ENCODE data around the gene KMT5C. TPM values are rescaled to one million over a fixed set of nuclear protein-coding genes. Genes with fewer than 3 reads are reported as not detected.
A peak's percentile ranks its signal among the peaks of the same experiment; 100 is the strongest.

KMT5C gene
- polyA plus RNA-seq (2012; ENCODE audit: missing spikeins), result 7.3 TPM

- FAIRE-seq (peak; percentile 100), DNase-seq (ENCODE audit: insufficient read length) (peak; percentile 98)
- no peak for TF ChIP-seq POLR2A (IDR thresholded peaks at IDR 0.05; ENCODE audit: low read depth, low read length)
- no peak for TF ChIP-seq POLR2AphosphoS5 (IDR thresholded peaks at IDR 0.05; ENCODE audit: low read depth, low read length)
- TF ChIP-seq TAF1 (IDR thresholded peaks at IDR 0.05; ENCODE audit: borderline replicate concordance, low read depth, low read length), result no peak
Measured at GRCh38 chr19:55339105-55339888, at the start of gene KMT5C. KMT5C (plus strand) TSS chr19:55339876; CDS start chr19:55341937, 2,061 bp downstream.

DNA sequence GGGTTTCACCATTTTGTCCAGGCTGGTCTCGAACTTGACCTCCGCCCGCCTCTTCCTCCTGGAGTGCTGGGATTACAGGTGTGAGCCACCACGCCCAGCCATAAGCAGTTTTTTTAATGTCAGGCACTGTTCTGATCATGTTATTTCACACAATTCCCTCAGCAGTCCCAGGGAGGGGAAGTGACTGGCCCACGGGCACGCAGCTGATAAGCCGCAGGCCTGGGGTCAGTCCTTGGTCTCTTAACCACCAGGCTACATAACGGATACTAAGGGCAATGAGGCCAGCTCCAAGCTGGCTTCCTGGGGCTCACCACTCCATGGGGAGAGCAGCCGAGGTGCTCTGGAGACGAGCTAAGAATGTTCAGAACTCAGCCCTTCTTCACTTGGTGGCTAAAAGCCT, 42.4 kb upstream of the KMT5C start:
- no peak for TF ChIP-seq POLR2A (IDR thresholded peaks at IDR 0.05; ENCODE audit: low read depth, low read length)
- no peak for TF ChIP-seq TAF1 (IDR thresholded peaks at IDR 0.05; ENCODE audit: borderline replicate concordance, low read depth, low read length)
- no peak for TF ChIP-seq POLR2AphosphoS5 (IDR thresholded peaks at IDR 0.05; ENCODE audit: low read depth, low read length)
- no peak for DNase-seq (ENCODE audit: insufficient read length)
- no peak for FAIRE-seq

DNA sequence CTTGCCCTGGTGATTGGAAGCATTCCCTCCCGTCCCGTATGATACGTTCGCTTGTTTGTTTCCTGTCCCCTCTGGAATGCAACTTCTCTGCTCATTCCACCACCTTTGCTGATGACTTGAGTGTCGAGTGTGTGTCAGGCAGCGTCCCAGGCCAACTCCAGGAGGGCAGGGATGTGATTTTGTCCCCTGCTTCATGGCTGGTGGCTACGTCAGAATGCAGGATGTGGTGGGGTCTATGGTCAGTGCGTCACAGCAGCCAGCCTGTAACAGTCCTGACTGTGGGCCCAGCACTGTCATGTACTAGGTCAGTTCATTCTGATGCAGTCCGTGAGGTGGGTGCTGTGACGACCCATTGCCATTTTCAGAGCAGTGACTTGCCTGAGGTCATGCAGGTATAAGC, 39.7 kb upstream of the KMT5C start:
- FAIRE-seq (no peak), DNase-seq (ENCODE audit: insufficient read length) (no peak)
- no peak for TF ChIP-seq POLR2AphosphoS5 (IDR thresholded peaks at IDR 0.05; ENCODE audit: low read depth, low read length)
- TF ChIP-seq TAF1 (IDR thresholded peaks at IDR 0.05; ENCODE audit: borderline replicate concordance, low read depth, low read length), result no peak

DNA sequence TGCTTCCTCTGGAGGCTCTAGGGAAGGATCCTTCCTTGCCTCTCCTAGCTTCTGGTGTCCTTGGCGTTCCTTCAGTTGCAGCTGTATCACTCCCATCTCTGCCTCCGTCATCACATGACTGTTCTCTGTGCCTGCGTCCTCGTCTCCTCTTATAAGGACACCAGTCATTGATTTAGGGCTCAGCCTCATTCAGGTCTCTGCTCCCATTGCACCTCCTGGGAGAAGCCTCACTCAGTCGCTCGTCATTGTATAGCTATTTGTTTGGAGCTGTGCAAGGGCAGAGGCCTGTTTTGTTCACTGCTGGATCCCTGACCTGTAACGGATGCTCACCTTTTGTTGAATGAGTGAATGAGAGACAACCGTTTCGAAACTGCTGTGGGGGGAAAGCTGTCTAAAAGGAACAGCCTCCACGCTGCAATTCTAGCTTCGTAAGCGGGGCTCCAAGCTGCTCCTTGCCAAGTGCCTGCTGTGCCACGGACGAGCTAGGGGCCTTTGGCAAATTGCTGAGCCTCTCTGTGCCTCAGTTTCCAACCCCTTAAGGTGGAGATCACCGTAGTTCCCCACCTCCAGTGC, 38.7 kb upstream of the KMT5C start:
- FAIRE-seq (no peak), DNase-seq (ENCODE audit: insufficient read length) (no peak)
- no peak for TF ChIP-seq POLR2A (IDR thresholded peaks at IDR 0.05; ENCODE audit: low read depth, low read length)

- FAIRE-seq (peak; percentile 94), DNase-seq (ENCODE audit: insufficient read length) (peak; percentile 98)
Measured at GRCh38 chr19:55301459-55302317, 38.0 kb upstream of the KMT5C start.

GRCh38 chr19:55302318-55302703, 37.4 kb upstream of the KMT5C start:
- DNase-seq (ENCODE audit: insufficient read length) (no peak), FAIRE-seq (no peak)
- TF ChIP-seq POLR2AphosphoS5 (IDR thresholded peaks at IDR 0.05; ENCODE audit: low read depth, low read length) (no peak), POLR2A (IDR thresholded peaks at IDR 0.05; ENCODE audit: low read depth, low read length) (no peak), TAF1 (IDR thresholded peaks at IDR 0.05; ENCODE audit: borderline replicate concordance, low read depth, low read length) (no peak)

More at GRCh38 chr19:55301459-55302317, 38.0 kb upstream of the KMT5C start:
- TF ChIP-seq TAF1 (IDR thresholded peaks at IDR 0.05; ENCODE audit: borderline replicate concordance, low read depth, low read length), result no peak
- no peak for TF ChIP-seq POLR2AphosphoS5 (IDR thresholded peaks at IDR 0.05; ENCODE audit: low read depth, low read length)
- TF ChIP-seq POLR2A (IDR thresholded peaks at IDR 0.05; ENCODE audit: low read depth, low read length), result no peak

DNA sequence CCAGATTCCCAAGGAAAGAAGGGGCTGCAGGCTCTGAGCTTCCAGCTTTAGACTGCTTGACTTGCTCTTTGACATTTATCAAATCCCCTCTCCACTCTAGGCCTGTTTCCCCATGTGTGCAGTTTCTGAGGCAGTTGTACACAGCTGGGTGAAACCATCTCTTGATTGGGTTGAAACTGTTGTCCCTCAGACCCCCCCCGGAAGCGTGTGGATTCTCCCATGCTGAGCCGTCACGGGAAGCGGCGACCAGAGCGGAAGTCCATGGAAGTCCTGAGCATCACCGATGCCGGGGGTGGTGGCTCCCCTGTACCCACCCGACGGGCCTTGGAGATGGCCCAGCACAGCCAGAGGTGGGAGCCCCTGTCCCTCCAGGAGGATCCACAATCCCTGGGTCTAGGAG, 36.2 kb upstream of the KMT5C start:
- FAIRE-seq (no peak), DNase-seq (ENCODE audit: insufficient read length) (no peak)
- TF ChIP-seq TAF1 (IDR thresholded peaks at IDR 0.05; ENCODE audit: borderline replicate concordance, low read depth, low read length) (no peak), POLR2A (IDR thresholded peaks at IDR 0.05; ENCODE audit: low read depth, low read length) (no peak), POLR2AphosphoS5 (IDR thresholded peaks at IDR 0.05; ENCODE audit: low read depth, low read length) (no peak)

- DNase-seq (ENCODE audit: insufficient read length) (peak; percentile 69), FAIRE-seq (no peak)
- TF ChIP-seq POLR2A (IDR thresholded peaks at IDR 0.05; ENCODE audit: low read depth, low read length) (no peak), POLR2AphosphoS5 (IDR thresholded peaks at IDR 0.05; ENCODE audit: low read depth, low read length) (no peak), TAF1 (IDR thresholded peaks at IDR 0.05; ENCODE audit: borderline replicate concordance, low read depth, low read length) (no peak)
Measured at GRCh38 chr19:55304279-55304978, 35.2 kb upstream of the KMT5C start.

DNA sequence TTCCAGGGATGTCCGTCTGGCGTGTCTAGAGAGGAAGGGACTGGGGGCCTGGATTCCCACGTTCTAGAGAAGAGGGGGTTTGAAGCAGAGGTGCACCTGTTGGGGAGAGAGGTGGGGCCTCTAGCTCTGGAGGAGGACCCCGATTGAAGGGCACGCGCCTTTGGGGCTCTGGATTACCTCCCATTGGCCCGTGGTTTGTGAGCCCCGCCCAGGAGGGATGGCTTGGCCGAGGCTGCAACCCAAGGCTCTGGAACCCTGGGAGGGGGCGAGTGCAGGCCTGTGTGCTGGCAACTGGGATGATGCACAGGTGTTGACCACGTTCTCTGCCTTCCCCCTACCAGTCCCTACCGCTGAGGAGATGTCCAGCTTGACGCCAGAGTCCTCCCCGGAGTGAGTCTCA, 34.7 kb upstream of the KMT5C start:
- TF ChIP-seq POLR2AphosphoS5 (IDR thresholded peaks at IDR 0.05; ENCODE audit: low read depth, low read length), result no peak
- TF ChIP-seq POLR2A (IDR thresholded peaks at IDR 0.05; ENCODE audit: low read depth, low read length), result no peak
- TF ChIP-seq TAF1 (IDR thresholded peaks at IDR 0.05; ENCODE audit: borderline replicate concordance, low read depth, low read length), result no peak
- no peak for FAIRE-seq
- DNase-seq (ENCODE audit: insufficient read length), result no peak

DNA sequence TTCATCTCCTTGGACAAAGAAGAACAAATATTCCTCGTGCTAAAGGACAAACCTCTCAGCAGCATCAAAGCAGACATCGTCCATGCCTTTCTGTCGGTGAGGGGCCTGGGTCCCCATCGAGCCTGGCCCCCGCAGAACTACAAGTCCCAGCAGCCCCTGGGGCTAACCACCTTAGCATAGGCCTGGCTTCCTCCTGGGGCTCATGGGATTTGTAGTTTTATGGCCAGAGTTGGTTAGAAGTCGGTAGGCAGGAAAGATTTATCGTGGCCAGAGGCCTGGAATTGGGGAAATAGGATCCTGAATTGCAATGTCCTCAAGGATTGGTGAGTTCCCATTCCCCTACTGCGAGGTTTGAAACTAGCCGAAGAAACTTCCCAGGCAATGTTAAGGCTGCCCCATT, 34.2 kb upstream of the KMT5C start:
- DNase-seq (ENCODE audit: insufficient read length), result peak; percentile 56
- TF ChIP-seq POLR2A (IDR thresholded peaks at IDR 0.05; ENCODE audit: low read depth, low read length), result no peak
- no peak for TF ChIP-seq TAF1 (IDR thresholded peaks at IDR 0.05; ENCODE audit: borderline replicate concordance, low read depth, low read length)
- TF ChIP-seq POLR2AphosphoS5 (IDR thresholded peaks at IDR 0.05; ENCODE audit: low read depth, low read length), result no peak
- FAIRE-seq, result no peak

DNA sequence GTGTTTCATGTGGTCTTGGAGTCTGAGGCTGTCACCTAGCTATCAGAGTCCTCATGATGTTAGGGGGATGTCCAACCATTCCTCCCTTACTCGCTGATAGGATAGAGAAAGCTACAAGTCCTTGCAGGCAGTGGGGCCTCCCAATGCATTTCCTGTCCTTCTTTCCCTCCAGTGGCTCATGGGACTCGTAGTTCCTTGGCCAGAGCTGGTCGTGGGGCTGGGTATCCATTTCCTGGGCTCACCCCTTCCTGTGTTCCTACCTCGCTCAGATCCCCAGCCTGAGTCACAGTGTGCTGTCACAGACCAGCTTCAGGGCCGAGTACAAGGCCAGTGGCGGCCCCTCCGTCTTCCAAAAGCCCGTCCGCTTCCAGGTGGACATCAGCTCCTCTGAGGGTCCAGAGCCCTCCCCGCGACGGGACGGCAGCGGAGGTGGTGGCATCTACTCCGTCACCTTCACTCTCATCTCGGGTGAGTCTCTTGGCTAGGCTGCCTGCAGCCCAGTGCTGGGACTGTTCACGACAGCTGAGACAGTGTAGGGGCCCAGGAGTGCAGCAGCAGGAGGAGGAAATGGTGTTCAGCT, 33.6 kb upstream of the KMT5C start:
- DNase-seq (ENCODE audit: insufficient read length), result no peak
- TF ChIP-seq POLR2A (IDR thresholded peaks at IDR 0.05; ENCODE audit: low read depth, low read length), result no peak
- no peak for TF ChIP-seq POLR2AphosphoS5 (IDR thresholded peaks at IDR 0.05; ENCODE audit: low read depth, low read length)
- TF ChIP-seq TAF1 (IDR thresholded peaks at IDR 0.05; ENCODE audit: borderline replicate concordance, low read depth, low read length), result no peak
- FAIRE-seq, result no peak
